ENCODE measurements around the gene SH3BP4. TPM values are rescaled to one million over a fixed set of nuclear protein-coding genes. Genes with fewer than 3 reads are reported as not detected.

SH3BP4 gene
- polyA plus RNA-seq, 4 donors = 3.6 to 36.7 (median 17.4) TPM

DNA sequence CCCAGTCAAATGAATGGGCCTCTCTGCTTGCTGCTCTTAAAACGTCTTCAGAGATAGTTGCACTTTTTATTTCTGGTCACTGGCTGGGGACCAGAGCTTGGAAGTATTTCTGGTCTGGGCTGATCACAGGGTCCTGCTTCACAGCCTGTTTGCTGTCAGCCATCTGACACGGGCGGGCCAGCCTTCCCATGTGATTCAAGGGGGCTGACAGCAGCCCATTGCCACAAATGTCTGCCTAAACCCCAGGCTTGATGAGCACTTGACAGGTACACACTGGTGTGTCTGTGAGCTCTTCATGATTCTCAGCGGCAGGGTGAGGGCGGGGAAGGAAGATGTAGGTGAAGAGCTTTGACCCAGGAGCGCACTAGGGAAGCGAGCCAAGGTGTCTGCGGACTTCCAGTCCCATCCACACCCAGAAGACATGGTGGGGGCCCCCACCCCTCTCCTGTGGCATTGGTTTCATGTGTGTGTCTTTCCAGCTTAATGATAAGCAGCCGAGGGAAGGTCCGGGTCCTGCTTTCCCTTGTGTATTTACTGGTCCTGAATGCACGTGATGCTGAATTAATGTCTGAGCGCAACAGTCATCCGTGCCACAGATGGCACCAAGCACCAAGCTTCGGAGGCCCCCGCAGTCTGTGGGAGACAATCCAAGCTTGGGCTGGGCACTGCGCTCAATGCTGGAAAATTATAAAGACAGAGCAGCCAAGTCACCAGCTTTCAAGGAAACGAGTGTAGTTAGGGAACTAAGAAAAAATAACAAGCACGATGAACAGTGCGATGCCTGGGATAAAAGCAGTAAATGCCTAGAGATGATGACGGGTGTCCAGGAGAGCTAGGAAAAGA, 73.3 kb downstream of the SH3BP4 start:
- Histone ChIP-seq H3K27ac (ENCODE audit: low read depth in 1 of 3, low read length in 2 of 3) (peak overlapping the region in 1 of 3 donors; percentile 47), H3K36me3 (ENCODE audit: control insufficient read depth in 3 of 3, insufficient read depth in 2 of 3, low read depth in 1 of 3, low read length in 3 of 3) (peaks cover 0 to 15% (median 0%) of the 10 kb centered on the region in 3 donors), H3K4me1 (ENCODE audit: control insufficient read depth in 3 of 3, insufficient read depth in 2 of 3, low read depth in 1 of 3, low read length in 2 of 3) (peaks cover 9 to 21% (median 19%) of the 10 kb centered on the region in 3 donors), H3K9me3 (ENCODE audit: control insufficient read depth in 2 of 2, insufficient read depth in 1 of 2, low read depth in 1 of 2, low read length in 1 of 2) (no peaks in the 10 kb centered on the region), H3K4me3 (ENCODE audit: low read depth in 1 of 3, low read length in 3 of 3) (no peak overlapping the region), H3K27me3 (ENCODE audit: control insufficient read depth in 3 of 3, insufficient read depth in 3 of 3, low read length in 3 of 3) (no peaks in the 10 kb centered on the region)
- DNase-seq = peak; percentile 57 to 65
- FAIRE-seq = no peak
- 39 to 60% (median 53%) methylated on average over 20 of the region's 20 CpGs for WGBS, 3 donors

DNA sequence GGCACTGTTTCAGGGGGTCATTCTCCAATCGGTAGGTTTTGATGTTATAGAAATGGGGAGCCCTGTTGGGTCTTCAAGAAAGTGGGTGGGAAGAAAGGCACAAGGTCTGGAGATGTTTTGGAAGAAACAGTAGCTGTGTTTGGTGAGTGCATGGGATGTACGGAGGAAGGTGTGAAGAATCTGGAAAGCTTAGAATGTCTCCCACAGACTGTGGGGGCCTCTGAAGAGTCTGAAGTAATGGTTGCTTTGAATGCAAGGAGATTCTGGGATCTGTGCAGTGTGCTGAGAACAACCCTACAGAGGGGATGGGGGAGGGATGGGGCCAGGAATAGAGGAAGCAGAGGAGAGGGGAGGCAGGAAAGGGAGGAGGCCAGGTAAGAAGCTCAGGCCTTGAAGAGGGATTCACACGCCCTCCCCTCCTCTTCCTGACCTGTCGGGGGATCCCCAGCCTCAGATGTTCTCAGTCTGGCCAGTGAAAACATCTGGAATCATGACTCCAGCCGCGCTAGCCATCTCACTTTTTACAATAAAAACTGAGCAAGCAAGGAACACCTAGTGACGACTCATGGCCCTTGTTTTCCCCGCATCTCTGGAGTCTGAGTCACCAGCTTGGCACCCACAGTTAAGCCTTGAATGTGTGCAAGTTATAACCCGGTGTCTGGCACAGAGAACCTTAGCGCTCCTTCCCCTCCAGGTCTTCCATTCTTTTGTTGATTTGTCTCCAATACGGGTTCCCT, 74.2 kb downstream of the SH3BP4 start:
- Histone ChIP-seq H3K27me3 (ENCODE audit: control insufficient read depth in 3 of 3, insufficient read depth in 3 of 3, low read length in 3 of 3) (no peaks in the 10 kb centered on the region), H3K4me1 (ENCODE audit: control insufficient read depth in 3 of 3, insufficient read depth in 2 of 3, low read depth in 1 of 3, low read length in 2 of 3) (peaks cover 9 to 21% (median 19%) of the 10 kb centered on the region in 3 donors), H3K9me3 (ENCODE audit: control insufficient read depth in 2 of 2, insufficient read depth in 1 of 2, low read depth in 1 of 2, low read length in 1 of 2) (no peaks in the 10 kb centered on the region), H3K36me3 (ENCODE audit: control insufficient read depth in 3 of 3, insufficient read depth in 2 of 3, low read depth in 1 of 3, low read length in 3 of 3) (peaks cover 0 to 19% (median 0%) of the 10 kb centered on the region in 3 donors), H3K4me3 (ENCODE audit: low read depth in 1 of 3, low read length in 3 of 3) (no peak overlapping the region), H3K27ac (ENCODE audit: low read depth in 1 of 3, low read length in 2 of 3) (peak overlapping the region in 1 of 3 donors; percentile 14)
- peak in 1 of 2 donors; percentile 76 for DNase-seq
- 34 to 75% (median 47%) methylated on average over 9 to 11 of the region's 11 CpGs for WGBS, 3 donors
- FAIRE-seq = no peak

DNA sequence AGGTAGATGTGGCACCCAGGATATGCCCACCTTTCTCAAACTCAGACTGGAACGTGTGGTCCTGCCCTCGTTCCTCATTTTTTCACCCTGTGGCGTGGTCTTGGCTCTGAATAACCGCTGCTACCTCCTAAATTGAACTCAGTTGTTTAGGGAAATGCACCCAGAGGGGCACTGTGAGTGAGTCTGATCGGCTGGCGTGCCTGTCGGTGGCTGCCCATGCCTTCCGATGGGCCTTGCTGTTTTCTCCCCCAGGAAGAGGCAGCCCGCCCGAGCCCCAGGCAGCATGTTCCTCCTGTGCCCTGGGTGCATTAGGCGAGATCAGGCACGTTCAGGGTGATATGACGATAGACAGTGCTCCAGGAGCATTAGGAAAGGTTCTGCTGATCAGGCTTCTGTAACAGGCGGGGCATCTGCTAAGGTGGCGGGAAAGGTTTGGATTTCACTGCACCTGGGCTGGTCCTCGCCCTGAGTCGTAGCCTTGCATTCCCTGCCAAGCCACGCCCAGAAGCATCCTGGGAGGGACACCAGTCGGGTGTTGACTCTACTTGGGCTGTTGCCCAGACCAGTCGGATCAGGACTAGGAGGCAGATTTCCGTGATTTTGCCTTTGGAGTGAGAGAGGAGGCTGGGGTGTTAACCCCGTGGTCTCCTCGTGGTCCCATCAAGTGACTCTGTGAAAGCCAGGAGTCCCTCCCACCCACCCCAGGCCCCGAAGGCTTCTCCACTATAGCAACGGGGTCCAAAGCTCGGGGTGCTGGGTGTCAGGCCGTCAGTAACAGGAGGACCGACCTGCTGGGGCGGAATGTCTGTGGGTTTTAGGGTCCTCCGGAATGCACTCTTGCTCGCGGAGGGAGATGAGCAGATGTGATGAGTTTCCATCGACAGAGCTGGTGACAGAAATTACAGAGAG, 75.1 kb downstream of the SH3BP4 start:
- H3K4me1 ChIP-seq (ENCODE audit: control insufficient read depth in 3 of 3, insufficient read depth in 2 of 3, low read depth in 1 of 3, low read length in 2 of 3) = peaks cover 9 to 21% (median 19%) of the 10 kb centered on the region in 3 donors
- no peak for FAIRE-seq

DNA sequence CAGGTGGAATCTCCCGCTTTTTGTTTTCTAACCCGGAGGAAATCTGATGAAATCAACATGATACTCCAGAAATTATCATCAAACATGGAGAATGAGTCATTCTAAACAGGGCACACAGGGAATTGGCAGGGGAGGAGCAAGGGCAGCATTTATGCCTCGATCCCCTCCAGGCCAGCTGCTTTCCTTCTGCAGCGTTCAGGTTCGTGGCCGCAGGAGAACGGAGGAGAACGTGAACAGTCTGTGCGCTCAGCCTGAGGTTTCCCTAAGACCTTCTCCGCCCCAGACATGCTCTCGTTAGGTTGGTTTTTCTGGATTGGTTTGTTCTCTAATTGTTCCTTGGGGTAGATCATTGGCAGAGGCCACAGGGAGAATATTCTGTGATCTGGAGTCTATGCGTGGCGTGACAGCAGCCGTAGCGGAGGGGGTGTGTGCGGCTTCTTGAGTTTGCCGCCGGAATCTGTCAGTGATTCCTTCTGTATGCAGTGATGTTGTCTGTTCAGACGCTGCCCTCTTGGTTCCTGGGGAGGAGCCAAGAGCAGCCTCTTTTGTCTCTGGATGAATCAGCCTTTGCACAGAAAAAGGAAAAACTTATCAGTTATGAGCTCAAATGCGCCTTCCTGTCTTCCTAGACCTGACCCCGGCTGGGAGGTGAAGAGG, 75.9 kb downstream of the SH3BP4 start:
- DNase-seq = no peak
- 42 to 72% (median 56%) methylated on average over 21 of the region's 21 CpGs for WGBS, 3 donors
- H3K36me3 ChIP-seq (ENCODE audit: control insufficient read depth in 3 of 3, insufficient read depth in 2 of 3, low read depth in 1 of 3, low read length in 3 of 3) = peaks cover 0 to 32% (median 0%) of the 10 kb centered on the region in 3 donors
- no peak overlapping the region for H3K27ac ChIP-seq (ENCODE audit: low read depth in 1 of 3, low read length in 2 of 3)
- H3K4me3 ChIP-seq (ENCODE audit: low read depth in 1 of 3, low read length in 3 of 3) = no peak overlapping the region
- H3K27me3 ChIP-seq (ENCODE audit: control insufficient read depth in 3 of 3, insufficient read depth in 3 of 3, low read length in 3 of 3) = no peaks in the 10 kb centered on the region
- H3K4me1 ChIP-seq (ENCODE audit: control insufficient read depth in 3 of 3, insufficient read depth in 2 of 3, low read depth in 1 of 3, low read length in 2 of 3) = peaks cover 9 to 21% (median 19%) of the 10 kb centered on the region in 3 donors
- no peak for FAIRE-seq
- no peaks in the 10 kb centered on the region for H3K9me3 ChIP-seq (ENCODE audit: control insufficient read depth in 2 of 2, insufficient read depth in 1 of 2, low read depth in 1 of 2, low read length in 1 of 2)

More for the DNA sequence above, 75.1 kb downstream of the SH3BP4 start:
- Histone ChIP-seq H3K27ac (ENCODE audit: low read depth in 1 of 3, low read length in 2 of 3) (peak overlapping the region in 1 of 3 donors; percentile 6), H3K27me3 (ENCODE audit: control insufficient read depth in 3 of 3, insufficient read depth in 3 of 3, low read length in 3 of 3) (no peaks in the 10 kb centered on the region), H3K9me3 (ENCODE audit: control insufficient read depth in 2 of 2, insufficient read depth in 1 of 2, low read depth in 1 of 2, low read length in 1 of 2) (no peaks in the 10 kb centered on the region), H3K36me3 (ENCODE audit: control insufficient read depth in 3 of 3, insufficient read depth in 2 of 3, low read depth in 1 of 3, low read length in 3 of 3) (peaks cover 0 to 25% (median 0%) of the 10 kb centered on the region in 3 donors), H3K4me3 (ENCODE audit: low read depth in 1 of 3, low read length in 3 of 3) (no peak overlapping the region)
- 16 to 63% (median 33%) methylated on average over 33 of the region's 33 CpGs for WGBS, 3 donors
- DNase-seq = peak in 1 of 2 donors; percentile 90

DNA sequence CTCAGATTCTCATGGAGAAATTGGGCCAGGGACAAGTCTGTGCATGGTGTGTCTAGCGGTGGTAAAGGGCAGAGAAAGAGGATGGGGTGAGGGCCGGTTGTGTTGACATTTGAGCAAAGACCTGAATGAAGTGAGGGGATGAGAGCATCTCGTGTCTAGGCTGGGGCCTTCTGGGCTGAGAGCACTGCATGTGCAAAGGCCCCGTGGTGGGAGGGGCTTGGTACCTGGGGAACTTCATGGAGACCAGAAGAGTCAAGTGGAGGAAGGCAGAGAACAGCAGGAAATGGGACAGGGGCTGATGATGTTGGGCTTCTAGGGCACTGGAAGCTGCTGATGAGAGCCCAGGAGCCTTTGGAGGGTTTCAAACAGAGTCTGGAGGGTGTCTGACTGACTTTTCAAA, 76.8 kb downstream of the SH3BP4 start:
- H3K4me1 ChIP-seq (ENCODE audit: control insufficient read depth in 3 of 3, insufficient read depth in 2 of 3, low read depth in 1 of 3, low read length in 2 of 3) = peaks cover 9 to 21% (median 19%) of the 10 kb centered on the region in 3 donors
- no peak overlapping the region for H3K4me3 ChIP-seq (ENCODE audit: low read depth in 1 of 3, low read length in 3 of 3)
- no peaks in the 10 kb centered on the region for H3K27me3 ChIP-seq (ENCODE audit: control insufficient read depth in 3 of 3, insufficient read depth in 3 of 3, low read length in 3 of 3)
- H3K27ac ChIP-seq (ENCODE audit: low read depth in 1 of 3, low read length in 2 of 3) = no peak overlapping the region
- H3K9me3 ChIP-seq (ENCODE audit: control insufficient read depth in 2 of 2, insufficient read depth in 1 of 2, low read depth in 1 of 2, low read length in 1 of 2) = no peaks in the 10 kb centered on the region
- DNase-seq = no peak
- WGBS, 3 donors = 75 to 89% (median 81%) methylated on average over 4 of the region's 4 CpGs
- peaks cover 0 to 42% (median 0%) of the 10 kb centered on the region in 3 donors for H3K36me3 ChIP-seq (ENCODE audit: control insufficient read depth in 3 of 3, insufficient read depth in 2 of 3, low read depth in 1 of 3, low read length in 3 of 3)
- no peak for FAIRE-seq

DNA sequence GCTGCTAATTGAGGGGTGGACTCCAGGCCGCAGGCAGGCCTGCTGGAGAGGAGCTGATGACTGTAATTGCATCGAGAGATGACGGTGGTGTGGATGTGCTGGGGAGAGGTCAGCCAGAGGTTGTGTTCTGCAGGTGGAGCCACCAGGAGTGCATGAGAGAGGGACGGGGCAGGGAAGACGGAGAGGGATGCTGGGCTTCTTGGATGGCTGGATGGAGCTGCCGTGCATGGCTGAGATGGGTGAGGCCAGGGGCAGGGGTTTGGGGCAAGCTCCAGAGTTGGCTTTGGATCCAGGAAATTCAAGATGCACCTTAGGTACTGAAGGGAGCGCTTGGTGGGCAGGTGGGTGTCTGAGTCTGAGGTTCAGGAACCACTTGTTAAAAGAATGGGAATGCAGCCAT, 77.2 kb downstream of the SH3BP4 start:
- WGBS, 3 donors = 85 to 89% (median 85%) methylated on average over 7 of the region's 7 CpGs
- FAIRE-seq = no peak

DNA sequence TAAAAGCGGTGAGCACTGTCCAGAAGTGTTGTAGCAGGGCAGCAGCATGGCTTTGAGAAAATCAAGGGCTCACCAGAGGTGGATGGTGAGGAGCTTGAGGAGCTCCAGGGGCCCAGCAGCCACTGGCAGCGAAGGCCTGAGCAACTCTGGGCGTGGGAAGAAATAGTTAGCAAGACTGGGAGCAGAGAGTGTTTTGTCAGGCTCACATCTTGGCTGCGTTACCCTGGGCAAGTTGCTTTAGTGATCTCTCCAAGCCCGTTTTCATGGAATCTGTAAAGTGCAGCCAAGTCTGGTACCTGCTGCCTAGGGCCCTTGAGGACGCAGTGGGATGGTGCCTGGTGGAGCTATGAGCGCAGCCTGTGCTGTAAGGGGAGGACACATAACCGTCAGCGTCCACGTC, 78.3 kb downstream of the SH3BP4 start:
- no peak overlapping the region for H3K27ac ChIP-seq (ENCODE audit: low read depth in 1 of 3, low read length in 2 of 3)
- DNase-seq (no peak), FAIRE-seq (no peak)
- H3K27me3 ChIP-seq (ENCODE audit: control insufficient read depth in 3 of 3, insufficient read depth in 3 of 3, low read length in 3 of 3) = no peaks in the 10 kb centered on the region
- H3K9me3 ChIP-seq (ENCODE audit: control insufficient read depth in 2 of 2, insufficient read depth in 1 of 2, low read depth in 1 of 2, low read length in 1 of 2) = no peaks in the 10 kb centered on the region
- H3K4me1 ChIP-seq (ENCODE audit: control insufficient read depth in 3 of 3, insufficient read depth in 2 of 3, low read depth in 1 of 3, low read length in 2 of 3) = peaks cover 6 to 11% (median 7%) of the 10 kb centered on the region in 3 donors
- H3K4me3 ChIP-seq (ENCODE audit: low read depth in 1 of 3, low read length in 3 of 3) = no peak overlapping the region
- peaks cover 0 to 49% (median 0%) of the 10 kb centered on the region in 3 donors for H3K36me3 ChIP-seq (ENCODE audit: control insufficient read depth in 3 of 3, insufficient read depth in 2 of 3, low read depth in 1 of 3, low read length in 3 of 3)
- WGBS, 3 donors = 83 to 88% (median 85%) methylated on average over 10 of the region's 10 CpGs

More for the DNA sequence above, 77.2 kb downstream of the SH3BP4 start:
- Histone ChIP-seq H3K27ac (ENCODE audit: low read depth in 1 of 3, low read length in 2 of 3) (no peak overlapping the region), H3K27me3 (ENCODE audit: control insufficient read depth in 3 of 3, insufficient read depth in 3 of 3, low read length in 3 of 3) (no peaks in the 10 kb centered on the region), H3K9me3 (ENCODE audit: control insufficient read depth in 2 of 2, insufficient read depth in 1 of 2, low read depth in 1 of 2, low read length in 1 of 2) (no peaks in the 10 kb centered on the region), H3K4me3 (ENCODE audit: low read depth in 1 of 3, low read length in 3 of 3) (no peak overlapping the region), H3K4me1 (ENCODE audit: control insufficient read depth in 3 of 3, insufficient read depth in 2 of 3, low read depth in 1 of 3, low read length in 2 of 3) (peaks cover 9 to 19% (median 17%) of the 10 kb centered on the region in 3 donors), H3K36me3 (ENCODE audit: control insufficient read depth in 3 of 3, insufficient read depth in 2 of 3, low read depth in 1 of 3, low read length in 3 of 3) (peaks cover 0 to 42% (median 0%) of the 10 kb centered on the region in 3 donors)
- DNase-seq = no peak

All from small intestine (tissue), 7 donors.